ENCODE data around the gene TMPRSS9. TPM values are rescaled to one million over a fixed set of nuclear protein-coding genes. Genes with fewer than 3 reads are reported as not detected.

Gene TMPRSS9
- total RNA-seq, 1 experiment from 2014 or later, result not detected

DNA sequence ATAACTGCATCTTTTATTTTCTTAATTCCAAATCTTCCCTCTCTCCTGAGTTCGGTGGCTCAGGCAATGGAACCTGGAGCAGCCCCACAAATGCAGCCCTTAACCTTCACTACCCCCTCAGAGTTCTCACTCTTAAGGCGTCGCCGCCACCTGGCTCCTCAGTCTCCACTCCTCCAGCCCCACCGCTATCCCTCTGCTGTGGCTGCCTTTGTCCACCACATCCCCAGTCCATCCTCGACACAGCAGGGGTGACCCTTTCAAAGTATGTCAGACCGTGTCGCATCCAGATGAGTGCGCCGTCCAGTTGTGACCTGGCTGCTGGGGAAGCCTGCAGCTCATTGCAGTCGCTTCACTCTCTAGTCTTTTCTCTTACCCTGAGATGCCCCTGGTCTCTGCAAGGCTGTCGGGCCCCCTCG lies 30.6 kb upstream of the TMPRSS9 start:
- DNase-seq (ENCODE audit: low read depth), result no peak

DNA sequence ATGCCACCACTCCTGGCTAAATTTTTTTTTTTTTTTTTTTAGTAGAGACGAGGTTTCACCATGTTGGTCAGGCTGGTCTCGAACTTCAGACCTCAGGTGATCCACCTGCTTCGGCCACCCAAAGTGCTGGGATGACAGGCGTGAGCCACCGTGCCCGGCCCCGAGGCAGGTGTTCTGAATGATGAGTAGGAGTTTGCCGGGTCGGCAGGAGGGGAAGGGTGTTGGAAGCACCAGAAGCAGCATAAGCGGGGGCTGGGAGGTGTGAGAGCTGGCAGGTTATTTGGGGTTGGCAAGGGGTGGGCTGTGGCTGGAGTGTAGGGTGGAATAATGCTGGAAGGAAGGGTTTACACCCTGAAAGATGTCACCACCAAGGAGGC lies 29.8 kb upstream of the TMPRSS9 start:
- DNase-seq (ENCODE audit: low read depth), result no peak

DNA sequence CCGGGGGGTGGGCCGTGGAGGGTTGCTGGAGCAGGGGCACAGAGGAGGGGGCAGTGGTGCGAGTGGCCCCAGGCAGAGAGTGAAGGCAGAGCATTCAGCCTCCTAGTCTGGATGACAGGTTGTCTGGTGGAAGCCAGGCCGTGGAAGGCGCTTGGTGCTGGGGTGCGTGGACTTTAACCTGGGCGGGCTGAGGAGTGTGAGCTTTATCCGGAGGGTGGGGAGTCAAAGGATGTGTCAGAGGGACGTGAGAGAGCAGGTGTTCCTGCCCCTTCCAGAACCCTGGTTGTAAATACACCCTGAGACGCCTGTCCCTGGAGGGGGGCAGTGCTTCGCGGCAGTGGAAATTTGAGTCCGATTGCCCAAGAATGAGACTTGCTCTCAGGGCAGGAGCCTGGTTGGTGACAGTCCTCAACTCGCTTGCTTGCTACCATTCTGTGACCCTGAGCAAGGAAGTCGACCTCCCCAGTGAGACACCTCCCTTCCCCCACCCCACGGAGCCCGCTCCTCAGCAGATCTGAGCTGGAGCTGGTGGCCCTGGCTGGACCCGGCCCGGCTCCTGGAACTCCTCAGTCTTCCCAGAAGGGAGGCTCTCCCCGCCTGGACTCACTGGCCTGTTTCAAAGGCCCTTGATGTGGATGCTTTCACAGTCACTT lies 29.3 kb upstream of the TMPRSS9 start:
- no peak for DNase-seq (ENCODE audit: low read depth)

DNA sequence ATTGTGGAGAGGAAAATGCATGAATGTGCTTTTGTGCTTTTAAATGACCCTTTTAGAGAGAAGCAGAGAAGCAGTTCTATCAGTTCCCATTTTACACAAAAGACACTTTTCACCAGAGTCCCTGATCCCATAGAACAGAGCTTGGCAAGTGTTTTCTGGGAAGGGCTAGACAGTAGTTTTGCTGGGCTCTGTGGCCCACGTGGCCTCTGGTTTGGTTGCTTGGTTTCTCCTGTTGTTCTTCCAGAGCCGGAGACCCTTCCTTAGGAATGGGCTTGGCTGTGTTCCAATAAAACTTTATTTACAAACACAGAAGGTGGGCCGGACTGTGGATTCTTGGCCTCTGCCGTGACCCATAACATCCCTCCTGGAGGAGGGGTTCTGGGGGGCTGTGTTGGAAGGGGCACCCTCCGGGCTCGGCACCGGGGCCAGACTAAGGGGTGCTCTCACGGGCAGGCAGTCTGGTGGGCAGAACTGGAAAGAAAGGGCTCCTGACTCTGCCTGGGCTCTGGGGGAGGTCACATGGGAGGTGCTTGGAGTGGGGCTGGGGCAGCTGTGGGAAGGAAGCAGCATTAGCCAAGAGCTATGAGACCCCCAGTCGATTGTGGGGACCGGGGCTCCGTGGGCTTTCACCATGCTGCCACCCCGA lies 28.3 kb upstream of the TMPRSS9 start:
- no peak for DNase-seq (ENCODE audit: low read depth)

DNA sequence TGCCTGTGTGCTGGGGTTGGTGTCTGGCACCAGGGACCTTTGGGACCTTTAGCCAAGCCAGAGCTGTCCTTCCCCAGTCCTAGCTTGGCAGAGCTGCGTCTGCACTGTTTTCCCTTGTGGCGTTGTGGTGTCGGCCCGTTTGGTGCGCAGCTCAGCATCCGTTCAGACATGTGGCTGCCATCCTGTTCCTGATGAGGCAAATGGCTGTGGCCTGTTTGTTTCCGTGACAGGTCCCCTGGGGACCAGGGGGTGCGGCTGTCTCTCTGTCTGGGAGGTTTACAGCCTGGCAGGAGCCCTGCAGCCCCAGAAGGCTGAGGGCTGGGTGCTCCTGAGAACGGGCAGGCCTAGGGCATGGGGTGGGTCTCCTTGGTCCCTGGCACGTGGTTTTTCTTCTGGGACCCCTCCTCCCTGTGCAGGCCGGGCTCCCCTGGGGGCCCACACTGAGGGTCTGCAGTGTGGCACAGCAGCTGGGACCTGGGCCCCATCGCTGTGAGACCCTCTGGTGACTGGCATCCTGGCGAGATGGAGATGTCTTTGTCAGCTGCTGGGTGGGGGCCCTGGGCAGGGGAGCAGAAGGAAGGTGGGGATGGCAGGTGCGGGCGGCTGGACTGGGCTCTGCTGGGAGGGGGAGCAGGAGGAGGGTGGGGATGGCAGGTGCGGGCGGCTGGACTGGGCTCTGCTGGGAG lies 27.6 kb upstream of the TMPRSS9 start:
- no peak for DNase-seq (ENCODE audit: low read depth)

DNA sequence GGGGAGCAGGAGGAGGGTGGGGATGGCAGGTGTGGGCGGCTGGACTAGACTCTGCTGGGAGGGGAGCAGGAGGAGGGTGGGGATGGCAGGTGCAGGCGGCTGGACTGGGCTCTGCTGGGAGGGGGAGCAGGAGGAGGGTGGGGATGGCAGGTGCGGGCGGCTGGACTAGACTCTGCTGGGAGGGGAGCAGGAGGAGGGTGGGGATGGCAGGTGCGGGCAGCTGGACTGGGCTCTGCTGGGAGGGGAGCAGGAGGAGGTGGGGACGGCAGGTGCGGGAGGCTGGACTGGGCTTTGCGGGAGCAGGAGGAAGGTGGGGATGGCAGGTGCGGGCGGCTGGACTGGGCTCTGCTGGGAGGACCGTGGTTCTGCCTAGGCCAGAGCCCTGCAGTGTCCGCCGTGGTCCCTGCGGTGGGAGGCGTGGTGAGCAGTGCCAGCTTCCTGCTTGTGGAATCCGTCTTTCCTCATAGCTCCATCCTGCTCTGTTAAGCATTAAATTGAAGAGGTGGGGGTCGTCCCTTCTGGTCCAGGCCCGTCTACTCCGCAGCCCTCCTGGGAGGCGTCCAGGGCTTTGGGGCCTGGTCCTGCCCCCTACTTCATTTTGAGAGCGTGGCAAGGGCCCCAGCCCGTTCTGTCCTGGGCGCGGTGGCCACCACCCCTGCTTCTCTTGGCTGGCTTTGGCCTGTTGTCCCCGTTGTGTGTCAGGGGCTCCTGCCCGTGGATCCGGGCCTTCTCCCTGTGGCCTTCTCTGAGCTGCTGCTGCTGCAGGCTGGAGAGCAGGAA lies 26.8 kb upstream of the TMPRSS9 start:
- DNase-seq (ENCODE audit: low read depth), result no peak

DNA sequence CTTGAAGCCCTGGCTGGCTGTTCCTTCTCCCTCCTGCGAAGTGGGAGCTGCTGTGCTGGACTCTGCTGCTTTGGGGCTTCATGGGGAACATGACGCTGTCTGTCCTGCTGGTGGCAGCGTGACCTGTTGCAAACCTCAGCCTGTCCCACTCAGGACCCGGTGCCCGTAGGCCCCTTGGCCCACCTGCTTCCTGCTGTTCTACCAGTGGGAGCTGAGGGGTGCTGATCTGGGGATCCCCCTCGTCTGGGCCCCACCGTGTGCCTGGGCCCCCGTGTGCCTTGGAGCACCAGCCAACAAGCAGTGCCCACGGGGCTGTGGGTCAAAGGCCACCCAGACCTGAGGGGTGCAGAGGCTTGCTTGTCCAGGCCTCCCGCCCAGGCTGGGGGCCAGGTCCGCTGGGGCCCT lies 26.3 kb upstream of the TMPRSS9 start:
- DNase-seq (ENCODE audit: low read depth), result no peak

DNA sequence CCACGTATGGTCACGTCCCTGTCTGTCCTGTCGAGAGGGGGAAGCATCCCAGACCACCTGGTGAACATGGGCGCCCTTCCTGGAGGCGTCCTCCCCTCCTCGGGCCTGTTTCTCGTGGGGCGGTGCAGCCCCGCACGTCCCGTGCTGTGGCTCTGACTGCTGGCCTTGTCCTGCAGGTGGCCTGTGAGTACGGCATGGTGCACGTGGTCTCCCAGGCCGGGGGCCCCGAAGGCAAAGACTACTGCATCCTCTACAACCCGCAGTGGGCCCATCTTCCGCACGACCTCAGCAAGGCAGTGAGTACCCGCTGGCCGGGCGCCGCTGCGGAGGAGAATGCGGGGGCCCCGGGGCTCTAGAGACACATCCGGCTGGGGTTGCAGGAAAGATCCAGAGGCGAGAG lies 25.6 kb upstream of the TMPRSS9 start:
- no peak for DNase-seq (ENCODE audit: low read depth)

DNA sequence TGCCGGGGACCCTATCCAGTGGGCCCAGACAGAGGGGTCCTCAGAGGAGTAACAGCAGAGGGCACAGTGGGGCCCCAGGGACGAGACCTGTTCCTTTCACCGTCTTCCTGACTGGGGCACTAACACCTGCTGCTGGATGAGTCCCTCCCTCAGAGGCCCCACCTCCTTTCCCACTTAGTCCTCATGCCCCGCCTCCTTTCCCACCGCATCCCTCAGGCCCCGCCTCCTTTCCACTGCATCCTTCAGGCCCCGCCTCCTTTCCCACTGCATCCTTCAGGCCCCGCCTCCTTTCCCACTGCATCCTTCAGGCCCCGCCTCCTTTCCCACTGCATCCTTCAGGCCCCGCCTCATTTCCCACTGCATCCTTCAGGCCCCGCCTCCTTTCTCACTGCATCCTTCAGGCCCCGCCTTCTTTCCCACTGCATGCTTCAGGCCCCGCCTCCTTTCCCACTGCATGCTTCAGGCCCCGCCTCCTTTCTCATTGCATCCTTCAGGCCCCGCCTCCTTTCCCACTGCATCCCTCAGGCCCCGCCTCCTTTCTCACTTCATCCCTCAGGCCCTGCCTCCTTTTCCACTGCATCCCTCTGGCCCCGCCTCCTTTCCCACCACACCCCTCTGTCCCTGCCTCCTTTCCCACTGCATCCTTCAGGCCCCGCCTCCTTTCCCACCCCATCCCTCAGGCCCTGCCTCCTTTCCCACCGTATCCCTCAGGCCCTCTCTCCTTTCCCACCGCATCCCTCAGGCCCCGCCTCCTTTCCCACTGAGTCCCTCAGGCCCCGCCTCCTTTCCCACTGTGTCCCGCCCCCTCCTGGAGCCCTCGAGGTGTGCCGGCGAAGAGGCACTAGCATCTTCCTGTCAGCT lies 24.8 kb upstream of the TMPRSS9 start:
- DNase-seq (ENCODE audit: low read depth), result no peak

DNA sequence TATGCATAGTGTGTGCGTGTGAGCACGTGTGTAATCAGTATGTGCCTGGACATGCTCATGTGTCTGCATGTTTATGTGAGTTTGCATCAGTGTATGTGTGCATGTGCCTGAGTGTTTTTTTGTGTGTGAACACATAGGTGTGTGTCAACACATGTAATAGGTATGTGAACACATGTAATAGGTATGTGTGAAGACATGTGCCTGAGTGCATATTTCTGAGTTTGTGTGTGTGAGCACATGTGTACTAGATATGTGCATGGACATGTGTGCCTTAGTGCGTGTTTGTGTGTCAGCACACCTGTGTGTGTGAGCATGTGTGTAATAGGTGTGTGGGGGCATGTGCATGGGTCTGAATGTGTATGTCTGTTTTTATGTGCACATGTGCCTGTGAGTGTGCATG lies 24.2 kb upstream of the TMPRSS9 start:
- no peak for DNase-seq (ENCODE audit: low read depth)

DNA sequence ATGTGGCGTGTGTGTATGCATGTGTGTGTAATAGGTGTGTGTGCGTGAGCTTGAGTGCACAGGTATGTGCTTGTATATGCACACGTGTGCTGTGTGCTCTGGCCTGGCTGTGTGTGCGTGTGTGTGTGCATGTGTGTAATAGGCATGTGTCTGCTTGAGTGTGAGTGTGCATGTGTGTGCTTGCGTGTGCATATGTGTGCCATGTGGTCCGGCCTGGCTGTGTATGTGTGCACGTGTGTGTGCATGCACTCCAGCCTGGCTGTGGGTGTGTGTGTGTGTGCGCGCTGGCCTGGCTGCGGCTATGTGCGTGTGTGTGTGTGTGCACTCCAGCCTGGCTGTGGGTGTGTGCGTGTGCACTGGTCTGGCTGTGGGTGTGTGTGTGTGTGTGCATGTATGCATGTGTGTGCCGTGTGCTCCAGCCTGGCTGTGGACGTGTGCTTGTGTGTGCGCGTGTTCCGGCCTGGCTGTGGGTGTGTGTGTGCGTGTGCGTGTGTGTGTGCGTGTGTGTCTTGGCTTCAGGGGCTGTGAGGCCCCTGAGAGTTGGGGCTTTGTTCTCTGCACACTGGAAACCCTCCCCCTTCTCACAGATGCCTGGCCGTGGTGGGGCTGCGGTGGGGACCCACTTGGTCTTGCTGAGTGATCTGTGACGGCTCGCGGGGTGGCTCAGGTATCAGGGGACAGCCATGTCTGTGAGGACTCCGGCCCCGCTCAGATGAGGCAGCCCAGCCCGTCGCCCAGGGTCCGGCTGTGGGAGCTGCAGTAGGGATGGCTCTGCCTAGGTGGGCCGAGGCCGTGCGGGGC lies 23.3 kb upstream of the TMPRSS9 start:
- no peak for DNase-seq (ENCODE audit: low read depth)

DNA sequence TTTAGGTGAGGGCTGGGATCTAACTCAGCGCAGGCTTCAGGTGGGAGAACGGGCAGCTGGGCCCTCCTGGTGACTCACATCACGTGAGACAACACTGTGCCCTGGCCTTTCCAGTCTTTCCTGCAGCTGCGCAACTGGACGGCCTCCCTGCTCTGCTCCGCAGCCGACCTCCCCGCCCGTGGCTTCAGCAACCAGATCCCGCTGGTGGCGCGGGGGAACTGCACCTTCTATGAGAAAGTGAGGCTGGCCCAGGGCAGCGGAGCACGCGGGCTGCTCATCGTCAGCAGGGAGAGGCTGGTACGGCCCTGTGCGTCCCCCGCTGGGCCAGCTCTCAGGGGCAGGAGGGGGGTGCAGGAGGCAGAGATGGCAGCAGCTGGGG lies 22.7 kb upstream of the TMPRSS9 start:
- no peak for DNase-seq (ENCODE audit: low read depth)

DNA sequence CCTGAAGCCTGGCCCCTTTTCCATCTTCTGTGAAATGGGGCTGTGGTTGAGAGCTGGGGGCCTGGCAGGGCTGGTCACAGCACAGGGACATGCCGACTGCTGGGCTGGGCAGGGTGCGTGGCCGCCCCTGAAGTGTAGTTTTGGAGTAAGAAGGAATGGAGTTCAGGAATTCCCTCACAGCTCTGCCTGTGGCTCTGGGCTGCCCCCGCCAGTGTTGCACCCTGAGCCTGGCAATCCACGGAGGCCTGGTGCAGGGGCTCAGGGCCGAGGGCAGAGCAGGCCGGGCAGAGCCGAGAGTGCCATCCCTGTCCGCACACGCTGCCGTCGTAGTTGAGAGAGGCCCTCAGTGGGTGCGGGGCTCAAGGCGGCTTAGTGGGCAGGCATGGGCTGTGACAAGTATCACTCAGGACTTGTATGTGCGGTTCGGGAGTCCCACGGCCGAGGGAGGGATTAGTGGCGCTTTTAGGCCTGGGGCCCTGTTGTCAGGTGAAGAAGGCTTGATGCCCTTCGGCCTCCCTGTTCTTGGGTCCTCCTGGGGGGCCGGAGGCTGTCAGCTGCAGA lies 21.9 kb upstream of the TMPRSS9 start:
- no peak for DNase-seq (ENCODE audit: low read depth)

DNA sequence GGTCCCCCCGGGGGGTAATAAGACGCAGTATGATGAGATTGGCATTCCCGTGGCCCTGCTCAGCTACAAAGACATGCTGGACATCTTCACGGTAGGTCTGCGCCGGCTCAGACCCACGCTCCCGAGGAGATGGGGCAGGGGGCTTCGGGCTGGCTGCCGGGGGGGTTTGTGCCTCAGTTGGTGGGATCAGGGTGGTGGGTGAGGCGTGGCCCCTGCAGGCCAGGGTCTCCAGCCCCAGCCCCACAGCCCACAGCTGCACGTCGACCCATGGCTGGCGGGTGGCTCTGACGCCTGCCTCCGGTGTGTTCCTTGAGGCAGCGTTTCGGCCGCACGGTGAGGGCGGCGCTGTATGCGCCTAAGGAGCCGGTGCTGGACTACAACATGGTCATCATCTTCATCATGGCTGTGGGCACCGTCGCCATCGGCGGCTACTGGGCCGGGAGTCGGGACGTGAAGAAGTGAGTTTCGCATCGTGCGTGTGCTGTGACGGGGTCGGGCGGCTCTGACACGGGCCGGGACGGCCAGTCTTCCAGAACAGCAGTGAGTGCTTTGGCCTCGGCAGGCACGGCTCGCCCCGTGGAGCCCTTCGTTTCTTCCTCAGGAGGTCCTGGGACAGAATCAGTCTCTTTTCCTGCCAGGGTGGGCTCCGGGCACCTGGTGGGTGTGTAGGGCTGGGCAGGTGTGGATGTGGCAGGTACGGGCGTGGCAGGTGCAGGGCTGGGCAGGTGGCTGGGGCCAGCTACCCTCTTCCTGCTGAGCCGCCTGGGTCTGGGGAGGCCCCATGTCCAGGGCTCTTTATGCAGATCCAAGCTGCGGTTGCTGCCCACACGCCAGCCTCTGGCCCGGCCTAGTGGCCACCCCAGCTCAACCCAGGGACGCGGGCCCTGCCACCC lies 21.1 kb upstream of the TMPRSS9 start:
- no peak for DNase-seq (ENCODE audit: low read depth)

DNA sequence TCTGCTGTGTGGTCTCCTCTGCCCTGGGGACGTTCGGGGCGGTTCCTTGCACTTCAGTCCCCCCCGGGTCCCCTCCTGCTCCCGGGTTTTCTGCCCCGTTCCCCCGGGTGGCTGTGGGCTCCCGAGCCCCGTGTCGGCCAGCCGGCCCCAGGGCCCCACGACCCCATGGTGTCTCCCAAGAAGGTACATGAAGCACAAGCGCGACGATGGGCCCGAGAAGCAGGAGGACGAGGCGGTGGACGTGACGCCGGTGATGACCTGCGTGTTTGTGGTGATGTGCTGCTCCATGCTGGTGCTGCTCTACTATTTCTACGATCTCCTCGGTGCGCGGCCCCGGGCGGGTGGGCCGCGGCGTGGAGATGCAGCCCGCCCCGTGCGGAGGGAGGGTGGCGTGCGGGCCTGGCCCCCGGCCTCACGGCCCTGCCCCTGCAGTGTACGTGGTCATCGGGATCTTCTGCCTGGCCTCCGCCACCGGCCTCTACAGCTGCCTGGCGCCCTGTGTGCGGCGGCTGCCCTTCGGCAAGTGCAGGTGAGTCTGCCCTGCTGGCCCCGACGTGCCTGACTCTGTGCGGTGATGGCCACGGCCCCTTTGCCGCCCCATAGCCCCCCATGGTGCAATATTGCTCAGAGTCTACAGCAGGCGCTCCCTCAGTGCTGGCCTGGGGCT lies 20.3 kb upstream of the TMPRSS9 start:
- DNase-seq (ENCODE audit: low read depth), result no peak

DNA sequence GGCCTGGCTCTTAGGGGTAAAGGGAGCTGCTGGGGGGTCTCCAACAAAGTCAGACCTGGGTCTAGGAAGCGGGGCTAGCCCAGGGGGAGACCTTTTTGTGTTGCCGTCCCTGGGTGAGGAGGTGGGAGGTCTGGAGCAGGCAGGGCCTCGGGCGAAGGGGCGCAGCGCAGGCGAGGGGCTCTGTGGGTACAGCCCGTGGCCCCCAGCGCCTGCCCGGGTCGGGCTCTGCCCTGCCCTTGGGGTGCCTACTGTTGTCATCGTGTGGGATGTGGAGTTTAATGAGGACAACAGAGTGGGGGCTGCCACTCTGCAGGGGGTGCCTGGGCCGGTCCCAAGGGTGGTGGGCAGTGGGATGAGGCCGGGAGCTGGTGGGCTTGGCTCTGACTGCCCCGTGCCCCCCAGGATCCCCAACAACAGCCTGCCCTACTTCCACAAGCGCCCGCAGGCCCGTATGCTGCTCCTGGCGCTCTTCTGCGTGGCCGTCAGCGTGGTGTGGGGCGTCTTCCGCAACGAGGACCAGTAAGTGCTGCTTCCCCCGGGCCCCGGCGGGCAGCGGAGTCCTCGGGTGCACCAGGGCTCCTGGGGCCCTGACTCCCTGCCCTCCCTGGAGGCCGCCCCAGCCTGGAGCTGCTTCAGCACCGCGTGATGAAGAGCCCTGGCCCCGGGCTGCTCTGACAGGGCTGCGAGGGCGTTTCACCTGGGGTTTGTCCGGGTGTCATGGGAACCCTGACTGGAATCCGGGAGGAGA lies 19.4 kb upstream of the TMPRSS9 start:
- DNase-seq (ENCODE audit: low read depth), result no peak

DNA sequence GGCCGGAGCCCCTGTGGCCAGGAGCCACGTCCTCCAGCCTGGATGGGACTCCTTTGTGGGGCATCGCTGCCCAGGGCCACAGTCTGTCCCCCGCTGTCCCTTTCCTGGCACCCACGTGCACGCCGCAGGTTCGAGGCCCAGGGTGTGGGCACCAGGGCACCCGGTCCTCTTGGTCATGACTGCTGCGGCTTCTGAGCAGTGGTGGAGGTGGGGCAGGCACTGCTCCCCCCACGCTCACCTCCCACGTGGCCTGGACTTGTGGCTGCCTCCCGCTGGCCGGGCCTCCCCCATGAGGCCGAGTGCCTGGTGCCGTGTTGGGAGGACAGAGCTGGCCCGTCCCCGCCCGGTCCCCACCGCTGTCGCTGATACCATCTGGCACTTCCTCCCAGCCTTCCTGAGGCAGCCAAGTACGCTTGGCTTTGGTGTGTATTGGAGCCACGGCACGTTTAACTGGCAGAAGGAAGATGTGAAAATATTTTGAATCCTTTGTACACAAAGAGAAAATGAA lies 18.8 kb upstream of the TMPRSS9 start:
- no peak for DNase-seq (ENCODE audit: low read depth)

DNA sequence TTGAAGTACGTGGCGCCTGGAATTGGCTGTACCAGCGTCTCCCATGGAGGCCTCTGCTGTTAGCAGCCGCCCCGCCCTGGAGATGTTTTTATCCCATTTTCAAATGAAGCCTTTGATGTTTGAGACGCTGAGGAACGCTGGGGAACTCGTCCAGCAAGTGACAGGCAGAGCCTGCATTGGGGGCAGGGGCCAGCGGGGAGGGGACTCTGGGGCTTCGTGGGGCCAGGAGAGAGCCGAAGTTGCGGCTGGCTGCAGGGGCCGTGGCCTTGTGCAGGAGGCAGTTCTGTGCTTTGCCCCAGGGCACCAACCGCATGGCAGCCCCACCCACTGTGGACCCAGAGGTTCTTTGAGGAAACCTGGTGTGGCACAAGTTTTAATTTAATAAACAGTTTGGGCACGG lies 18.1 kb upstream of the TMPRSS9 start:
- DNase-seq (ENCODE audit: low read depth), result no peak
